ENCODE results near the gene MED13.
"Not testable (repeated sequence)": the region's sequence is repeated elsewhere in the genome, so short reads cannot be mapped to it uniquely, and the experiment has no call there.

The MED13 gene

GRCh38 chr17:62059414-62059813 is 5.7 kb downstream of the MED13 start:
- no peak for DNase-seq (ENCODE audit: insufficient read length, low spot score)
- no peak for FAIRE-seq

- peak; percentile 11 for FAIRE-seq
- no peak for DNase-seq (ENCODE audit: insufficient read length, low spot score)
Observed at GRCh38 chr17:62058611-62059010, 6.5 kb downstream of the MED13 start.

- no peak for FAIRE-seq
Observed at GRCh38 chr17:62057696-62058095, 7.4 kb downstream of the MED13 start.

DNA sequence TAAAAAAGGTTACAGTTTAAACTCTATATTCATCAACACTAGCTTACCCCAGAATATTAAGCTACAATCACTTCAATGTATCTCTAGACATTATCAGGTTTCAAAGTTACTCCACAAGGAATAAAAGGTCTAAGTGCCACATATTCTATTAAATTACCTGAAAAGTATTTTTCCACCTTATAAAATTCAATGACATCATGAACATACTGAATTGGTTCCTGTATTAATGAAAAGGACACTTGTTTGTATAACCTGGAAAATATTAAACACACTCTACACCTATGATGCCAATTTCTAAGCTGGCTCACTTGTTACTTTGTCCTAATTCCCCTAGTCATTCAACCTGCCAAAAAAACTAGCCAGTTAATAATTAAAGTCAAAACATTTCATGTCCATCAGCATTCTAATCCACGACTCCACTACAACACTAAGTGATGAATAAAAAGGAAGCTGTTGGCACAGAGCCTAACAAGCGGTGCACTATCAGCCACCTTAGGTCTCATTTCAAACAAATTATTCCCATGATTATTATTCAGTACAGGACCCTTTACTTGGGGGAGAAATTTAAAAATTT is 12.2 kb downstream of the MED13 start:
- DNase-seq (ENCODE audit: insufficient read length, low spot score): no peak
- no peak for FAIRE-seq

More at GRCh38 chr17:62057696-62058095, 7.4 kb downstream of the MED13 start:
- no peak for DNase-seq (ENCODE audit: insufficient read length, low spot score)

DNA sequence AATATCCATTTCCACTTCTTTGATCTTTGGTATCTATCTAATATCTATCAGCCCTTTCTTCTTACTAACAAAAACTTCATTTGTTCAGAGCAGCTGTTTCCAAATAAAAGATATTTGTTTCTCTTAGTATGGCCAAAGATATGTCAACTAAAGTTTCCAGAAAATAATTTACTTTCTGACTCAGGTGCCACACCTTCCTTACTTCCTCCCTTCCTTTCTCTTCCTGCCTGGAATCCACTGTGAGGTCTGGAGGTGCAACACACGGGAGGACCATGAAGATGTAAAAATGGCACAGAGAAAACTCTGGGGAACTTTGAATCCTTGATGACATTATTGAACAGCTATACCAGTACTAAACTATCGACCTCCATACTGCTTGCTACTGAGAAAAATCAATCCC is 14.0 kb downstream of the MED13 start:
- no peak for FAIRE-seq
- DNase-seq (ENCODE audit: insufficient read length, low spot score): no peak

DNA sequence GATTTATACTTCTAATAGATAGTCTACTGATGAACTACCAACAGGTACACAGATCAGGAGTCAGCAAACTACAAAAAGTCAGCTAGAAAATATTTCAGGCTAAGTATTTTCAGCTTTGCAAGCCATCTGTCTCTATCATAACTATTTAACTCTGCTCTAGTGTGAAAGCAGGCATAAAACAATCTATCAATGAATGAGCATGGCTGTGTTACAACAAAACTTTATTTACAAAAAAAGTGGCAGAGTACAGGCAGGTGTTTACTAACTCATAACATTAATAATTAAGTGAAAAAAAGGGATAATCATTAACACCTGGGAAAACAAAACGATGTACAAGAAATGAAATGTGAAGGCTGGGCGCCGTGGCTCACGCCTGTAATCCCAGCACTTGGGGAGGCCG is 15.8 kb downstream of the MED13 start:
- FAIRE-seq: no peak
- no peak for DNase-seq (ENCODE audit: insufficient read length, low spot score)

DNA sequence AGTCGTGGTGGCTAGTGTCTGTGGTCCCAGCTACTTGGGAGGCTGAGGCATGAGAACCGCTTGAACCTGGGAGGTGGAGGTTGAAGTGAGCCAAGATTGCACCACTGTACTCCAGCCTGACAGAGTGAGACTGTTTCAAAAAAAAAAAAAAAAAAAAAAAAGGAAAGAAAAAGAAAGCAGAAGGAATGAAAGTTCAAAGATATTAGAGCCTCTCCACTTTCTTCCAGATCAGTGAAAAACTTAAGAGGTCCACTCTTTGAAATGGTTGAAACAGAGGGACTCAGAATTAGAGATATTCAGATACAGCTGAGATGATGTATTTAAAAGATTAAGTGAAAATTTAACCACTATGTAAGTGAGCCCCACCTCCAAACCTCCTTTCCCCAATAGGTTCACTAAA is 16.8 kb downstream of the MED13 start:
- FAIRE-seq (no peak), DNase-seq (ENCODE audit: insufficient read length, low spot score) (no peak)

GRCh38 chr17:62045517-62045916 is 19.6 kb downstream of the MED13 start:
- FAIRE-seq: no peak
- DNase-seq (ENCODE audit: insufficient read length, low spot score): no peak

- no peak for FAIRE-seq
- DNase-seq (ENCODE audit: insufficient read length, low spot score): no peak
Observed at GRCh38 chr17:62045109-62045508, 20.0 kb downstream of the MED13 start.

- no peak for FAIRE-seq
Observed at GRCh38 chr17:62043602-62044001, 21.5 kb downstream of the MED13 start.

DNA sequence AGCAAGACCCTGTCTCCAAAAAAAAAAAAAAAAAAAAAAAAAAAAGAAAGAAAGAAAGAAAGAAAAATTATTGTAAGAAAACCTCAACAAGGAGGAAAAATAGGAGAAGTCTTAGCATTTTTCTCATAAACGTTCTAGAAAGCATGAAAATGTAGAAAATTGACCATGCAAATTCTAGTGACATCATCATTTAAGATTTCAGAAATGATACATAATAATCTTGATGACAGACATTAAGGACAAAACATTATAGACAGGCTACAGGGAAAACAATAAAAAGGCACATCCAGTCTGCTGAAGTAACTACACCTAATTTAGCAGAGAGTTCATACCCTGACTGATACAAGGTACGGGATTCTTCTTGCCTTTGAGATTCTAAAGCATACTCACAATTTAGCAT is 21.9 kb downstream of the MED13 start:
- FAIRE-seq (no peak), DNase-seq (ENCODE audit: insufficient read length, low spot score) (no peak)

More at GRCh38 chr17:62043602-62044001, 21.5 kb downstream of the MED13 start:
- no peak for DNase-seq (ENCODE audit: insufficient read length, low spot score)

GRCh38 chr17:62038248-62038647 is 26.8 kb downstream of the MED13 start:
- no peak for DNase-seq (ENCODE audit: insufficient read length, low spot score)
- FAIRE-seq: no peak

GRCh38 chr17:62033317-62033716 is 31.8 kb downstream of the MED13 start:
- FAIRE-seq (no peak), DNase-seq (ENCODE audit: insufficient read length, low spot score) (no peak)

GRCh38 chr17:62032480-62032879 is 32.6 kb downstream of the MED13 start:
- FAIRE-seq: no peak
- DNase-seq (ENCODE audit: insufficient read length, low spot score): no peak

- DNase-seq (ENCODE audit: insufficient read length, low spot score): no peak
- FAIRE-seq: no peak
Observed at GRCh38 chr17:62030264-62030663, 34.8 kb downstream of the MED13 start.

DNA sequence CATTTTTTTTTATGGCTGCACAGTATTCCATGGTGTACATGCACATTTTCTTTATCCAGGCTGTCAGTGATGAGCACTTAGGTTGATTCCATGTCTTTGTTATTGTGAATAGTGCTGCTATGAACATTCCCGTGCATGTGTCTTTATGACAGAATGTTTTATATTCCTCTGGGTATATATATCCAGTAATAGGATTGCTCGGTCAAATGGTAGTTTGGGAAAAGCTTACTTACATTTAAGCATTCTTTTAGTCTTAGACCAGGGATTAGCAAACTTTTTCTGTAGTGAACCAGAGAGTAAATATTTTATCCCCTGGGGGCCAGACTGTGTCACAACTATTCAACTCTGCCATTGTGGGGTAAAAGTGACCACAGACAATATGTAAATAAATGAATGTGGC is 40.2 kb downstream of the MED13 start:
- DNase-seq (ENCODE audit: insufficient read length, low spot score) (no peak), FAIRE-seq (no peak)

DNA sequence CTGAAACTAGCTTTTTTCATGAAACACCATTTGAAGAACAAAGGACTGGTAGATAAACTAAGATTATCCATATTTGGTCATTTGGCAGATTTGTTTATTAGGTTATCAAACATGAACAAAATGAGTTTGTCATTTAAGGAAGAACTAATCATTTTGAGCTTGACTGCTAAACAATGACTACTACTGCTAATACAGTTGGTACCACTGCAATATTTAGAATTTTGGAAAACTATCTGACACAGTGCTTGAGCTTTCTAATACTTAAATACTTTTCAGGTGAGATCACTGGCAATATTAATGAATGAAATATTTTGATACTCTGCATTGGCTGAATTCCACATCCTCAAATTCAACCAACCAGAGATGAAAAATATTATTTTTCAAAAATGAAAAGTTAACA is 47.2 kb downstream of the MED13 start:
- DNase-seq (ENCODE audit: insufficient read length, low spot score): no peak
- FAIRE-seq: no peak

DNA sequence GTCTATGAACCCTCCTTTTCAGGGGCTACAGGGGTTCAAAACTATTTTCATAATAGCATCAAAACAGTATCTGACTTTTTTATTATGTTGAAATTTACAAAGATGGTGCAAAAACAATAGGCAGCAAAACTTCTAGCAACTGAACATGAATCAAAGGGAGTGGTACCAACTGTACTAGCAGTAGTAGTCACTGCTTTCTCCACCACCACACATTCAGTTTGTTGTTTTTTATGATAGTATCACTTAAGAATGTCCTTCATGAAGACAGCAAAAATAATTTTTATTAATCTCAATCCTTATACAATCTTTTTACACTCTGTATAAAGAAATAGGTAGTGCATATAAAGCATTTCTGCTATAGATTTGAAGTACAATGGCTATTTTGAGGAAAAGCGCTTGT is 47.6 kb downstream of the MED13 start:
- DNase-seq (ENCODE audit: insufficient read length, low spot score) (no peak), FAIRE-seq (no peak)

GRCh38 chr17:62014526-62014925 is 50.6 kb downstream of the MED13 start:
- FAIRE-seq (no peak), DNase-seq (ENCODE audit: insufficient read length, low spot score) (no peak)

DNA sequence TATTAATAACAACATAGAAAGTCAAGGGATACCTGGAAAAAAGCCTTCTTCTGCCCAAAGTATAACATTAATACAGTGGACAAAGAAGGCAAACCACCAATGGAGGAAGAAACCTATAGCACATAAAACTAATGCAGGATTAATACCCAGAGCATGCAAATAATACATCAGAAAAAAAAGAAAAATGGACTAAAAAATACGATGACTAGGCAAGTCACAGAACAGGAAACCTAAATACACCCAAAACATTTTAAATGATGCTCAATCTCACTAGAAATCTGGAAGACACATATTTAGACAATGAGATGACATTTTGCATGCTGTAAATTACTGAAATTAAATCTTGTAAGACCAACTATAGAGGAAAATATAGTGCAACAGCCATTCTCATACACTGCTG is 55.9 kb downstream of the MED13 start:
- DNase-seq (ENCODE audit: insufficient read length, low spot score): no peak
- FAIRE-seq: no peak

GRCh38 chr17:62008294-62008693 is 56.8 kb downstream of the MED13 start:
- FAIRE-seq: no peak

DNA sequence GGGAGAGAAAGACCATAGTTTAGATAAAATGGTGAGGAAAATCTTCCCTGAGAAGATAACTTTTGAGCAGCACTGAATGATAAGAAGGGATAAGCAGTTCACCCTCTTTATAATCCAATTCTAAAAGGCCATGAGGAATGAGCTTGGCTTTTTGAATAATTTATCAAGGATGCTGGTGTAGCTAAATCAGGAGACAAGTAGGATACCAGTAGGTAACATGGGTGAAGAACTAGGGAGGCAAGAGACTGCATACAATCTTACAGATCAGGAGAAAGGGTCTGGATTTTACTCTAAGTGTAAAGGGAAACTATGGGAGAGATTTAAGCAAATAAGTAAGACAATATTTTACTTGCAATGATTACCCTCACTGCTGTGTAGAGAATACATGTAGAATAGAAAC is 60.7 kb downstream of the MED13 start:
- no peak for DNase-seq (ENCODE audit: insufficient read length, low spot score)
- FAIRE-seq: no peak

More at GRCh38 chr17:62008294-62008693, 56.8 kb downstream of the MED13 start:
- DNase-seq (ENCODE audit: insufficient read length, low spot score): no peak

DNA sequence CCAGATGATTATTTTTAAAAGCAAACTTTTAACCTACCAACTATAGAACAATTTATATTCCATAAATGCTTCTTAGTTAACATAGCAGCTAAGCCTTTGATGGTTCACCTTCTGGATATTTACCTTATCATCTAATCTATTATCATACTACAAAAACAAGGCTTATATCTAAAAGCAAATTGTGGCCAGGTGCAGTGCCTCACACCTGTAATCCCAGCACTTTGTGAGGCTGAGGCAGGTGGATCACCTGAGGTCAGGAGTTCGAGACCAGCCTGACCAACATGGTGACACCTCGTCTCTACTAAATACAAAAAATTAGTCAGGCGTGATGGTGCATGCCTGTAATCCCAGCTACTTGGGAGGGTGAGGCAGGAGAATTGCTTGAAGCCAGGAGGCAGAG is 61.9 kb downstream of the MED13 start:
- not testable (repeated sequence) for FAIRE-seq; DNase-seq (ENCODE audit: insufficient read length, low spot score)
